OCI-LY7 (cell line): ENCODE data around the gene ABHD15. TPM values are rescaled to one million over a fixed set of nuclear protein-coding genes. Genes with fewer than 3 reads are reported as not detected.

Experiments
- BruUV-seq: library from RNA; stranded (reverse); fragments of 400-500 nt; replicated peaks from 2 replicates; lab custom pipeline; 2021; lab: Mats Ljungman, UMichigan
- CTCF ChIA-PET: fragments of 300-600 bp; sonication (Branson Sonifier 250); formaldehyde crosslinking; loops from one replicate; lab custom pipeline; 2022; ENCODE audit warnings: antibody characterized with exemption; ENCODE audit not compliant: unreplicated experiment; lab: Charles Lee
- POLR2A ChIA-PET: fragments of 300-600 bp; sonication (Branson Sonifier 250); formaldehyde crosslinking; loops from one replicate; lab custom pipeline; 2022; ENCODE audit warnings: antibody characterized with exemption; lab: Charles Lee
- DNase-seq: peaks from one replicate; pipeline ENCODE4 v3.0.0-alpha.2; 2015; ENCODE audit warnings: low spot score
- H2AFZ ChIP-seq: fragments of 200-600 bp; sonication (generic), shearing (Covaris generic); 2 replicates; pipeline ENCODE4 v1.6.1; 2014; ENCODE audit warnings: mild to moderate bottlenecking, antibody characterized with exemption, low read length, moderate library complexity
- H3K27ac ChIP-seq: fragments of 200-600 bp; sonication (generic); 2 replicates; pipeline ENCODE4 v1.5.1; 2014; ENCODE audit warnings: mixed run types, low read depth, mild to moderate bottlenecking, moderate library complexity, low read length, inconsistent platforms; ENCODE audit not compliant: poor library complexity, severe bottlenecking
- H3K36me3 ChIP-seq: fragments of 200-600 bp; sonication (generic); 2 replicates; pipeline ENCODE4 v1.6.1; 2014; ENCODE audit warnings: mild to moderate bottlenecking, antibody characterized with exemption, low read length, moderate library complexity, mixed read lengths; ENCODE audit not compliant: insufficient read depth
- H3K4me1 ChIP-seq: fragments of 200-600 bp; sonication (generic); 2 replicates; pipeline ENCODE4 v1.5.1; 2014; ENCODE audit warnings: mild to moderate bottlenecking, low read length; ENCODE audit not compliant: insufficient read depth, poor library complexity, severe bottlenecking
- H3K4me2 ChIP-seq: fragments of 200-600 bp; sonication (generic); 2 replicates; pipeline ENCODE4 v1.6.1; 2014; ENCODE audit warnings: mild to moderate bottlenecking, low read length
- H3K4me3 ChIP-seq: fragments of 200-600 bp; sonication (generic); 2 replicates; pipeline ENCODE4 v1.5.1; 2014; ENCODE audit warnings: mild to moderate bottlenecking, low read depth, low read length; ENCODE audit not compliant: poor library complexity, severe bottlenecking
- H3K79me2 ChIP-seq: fragments of 200-600 bp; sonication (generic); 2 replicates; pipeline ENCODE4 v1.6.1; 2016; ENCODE audit warnings: low read depth, mild to moderate bottlenecking, low read length, moderate library complexity, mixed read lengths; ENCODE audit not compliant: insufficient read depth
- H3K9me2 ChIP-seq: fragments of 200-600 bp; sonication (generic); 2 replicates; pipeline ENCODE4 v1.6.1; 2016; ENCODE audit warnings: mild to moderate bottlenecking, low read length, mixed read lengths; ENCODE audit not compliant: insufficient read depth
- H3K9me3 ChIP-seq: fragments of 200-600 bp; sonication (generic); 2 replicates; pipeline ENCODE4 v1.6.1; 2014; ENCODE audit warnings: mild to moderate bottlenecking, mixed run types, low read length, mixed read lengths
- H4K20me1 ChIP-seq: fragments of 200-600 bp; sonication (generic); 2 replicates; pipeline ENCODE4 v1.6.1; 2014; ENCODE audit warnings: mild to moderate bottlenecking, antibody characterized with exemption, low read length, moderate library complexity, mixed read lengths; ENCODE audit not compliant: insufficient read depth
- CTCF ChIP-seq: fragments of 200-600 bp; sonication (generic); conservative IDR thresholded peaks from 2 replicates; pipeline ENCODE4 v1.5.1; 2014; ENCODE audit warnings: mild to moderate bottlenecking, antibody characterized with exemption, low read length, moderate library complexity, mixed read lengths
- EZH2phosphoT487 ChIP-seq: fragments of 200-600 bp; sonication (generic); IDR thresholded peaks from 2 replicates; pipeline ENCODE4 v1.6.1; 2018; ENCODE audit warnings: low read depth, borderline replicate concordance, mild to moderate bottlenecking, mixed run types, antibody characterized with exemption, low read length, moderate library complexity, mixed read lengths
- intact Hi-C: fragments of 100-400 bp; cut with micrococcal nuclease; formaldehyde crosslinking; loops from one replicate; pipeline ENCODE4 v1.10.0; 2022; ENCODE audit not compliant: unreplicated experiment
- total RNA-seq, 2 experiments: library from RNA; depleted of rRNA in 1 of 2; stranded (reverse); fragments of >200 nt in 1 of 2; shearing (Covaris generic) in 1 of 2; gene quantifications; 2 replicates each; pipeline ENCODE4 v1.2.3, GENCODE V29; 2014 to 2022

Gene ABHD15
- total RNA-seq, 2 experiments from 2014 or later: 8.5 to 15.3 TPM

- H4K20me1 ChIP-seq: no peaks in the 10 kb centered on the region
- no peaks in the 10 kb centered on the region for H3K9me2 ChIP-seq
- no peak overlapping the region for H3K27ac ChIP-seq
- ChIA-PET CTCF (no interaction called here), POLR2A (no interaction called here)
- H3K79me2 ChIP-seq: no peaks in the 10 kb centered on the region
- no peak overlapping the region for H3K4me3 ChIP-seq
- no peak overlapping the region for H2AFZ ChIP-seq
- no peaks in the 10 kb centered on the region for H3K9me3 ChIP-seq
- BruUV-seq: no TSS peak
- H3K4me1 ChIP-seq: peaks cover 6% of the 10 kb centered on the region
- DNase-seq: no peak
- intact Hi-C loops: no loop called here
- peaks cover 63% of the 10 kb centered on the region for H3K36me3 ChIP-seq
- H3K4me2 ChIP-seq: no peak overlapping the region
- TF ChIP-seq CTCF: no peak
- no peak for TF ChIP-seq EZH2phosphoT487
Observed at GRCh38 chr17:29574732-29575510, 8.1 kb upstream of the ABHD15 start.

- Histone ChIP-seq H4K20me1 (no peaks in the 10 kb centered on the region), H3K4me3 (no peak overlapping the region), H3K27ac (no peak overlapping the region), H3K36me3 (peaks cover 57% of the 10 kb centered on the region), H3K9me3 (no peaks in the 10 kb centered on the region), H3K4me1 (peaks cover 9% of the 10 kb centered on the region), H3K4me2 (no peak overlapping the region), H3K9me2 (no peaks in the 10 kb centered on the region), H3K79me2 (no peaks in the 10 kb centered on the region), H2AFZ (no peak overlapping the region)
- TF ChIP-seq EZH2phosphoT487: no peak
- no peak for TF ChIP-seq CTCF
- intact Hi-C loops: no loop called here
- no TSS peak for BruUV-seq
- no peak for DNase-seq
- ChIA-PET POLR2A (no interaction called here), CTCF (no interaction called here)
Observed at GRCh38 chr17:29573871-29574731, 7.3 kb upstream of the ABHD15 start.
